Natural killer cell (primary cell): Measurements from ENCODE around the gene ABCC1. TPM values are rescaled to one million over a fixed set of nuclear protein-coding genes. Genes with fewer than 3 reads are reported as not detected.

Experiments used
- ATAC-seq, 3 donors: fragments of 150-1000 bp in 2 of 3; fragments of 200-7000 bp in 1 of 3; cut with Tn5 transposase; 1 replicate in 1 of 3; 2 replicates in 2 of 3; pipeline ENCODE4 v1.10.0; 2021; ENCODE audit warnings: mild to moderate bottlenecking in 2 of 3, moderate library complexity in 2 of 3
- DNase-seq, 2 donors: peaks; one replicate each; pipeline versions ENCODE4 v3.0.0 to v3.0.0-alpha.2; 2013 to 2021; ENCODE audit warnings: mixed read lengths in 1 of 2
- H3K27ac ChIP-seq: one replicate; pipeline ENCODE4 v1.5.1; 2013; ENCODE audit warnings: mild to moderate bottlenecking, low read length
- H3K27me3 ChIP-seq: one replicate; pipeline ENCODE4 v1.6.1; 2013; ENCODE audit warnings: low read length; ENCODE audit not compliant: control insufficient read depth, insufficient read depth
- H3K36me3 ChIP-seq: one replicate; pipeline ENCODE4 v1.6.1; 2013; ENCODE audit warnings: low read length; ENCODE audit not compliant: control insufficient read depth, insufficient read depth
- H3K4me1 ChIP-seq: one replicate; pipeline ENCODE4 v1.6.1; 2013; ENCODE audit warnings: low read length; ENCODE audit not compliant: control insufficient read depth, insufficient read depth
- H3K4me3 ChIP-seq: one replicate; pipeline ENCODE4 v1.5.1; 2013; ENCODE audit warnings: low read length
- H3K9me3 ChIP-seq: one replicate; pipeline ENCODE4 v1.6.1; 2013; ENCODE audit warnings: low read length; ENCODE audit not compliant: control insufficient read depth, insufficient read depth
- H3K27ac Mint-ChIP-seq, 2 donors: one replicate each; pipeline ENCODE4 v1.8.0; 2022; ENCODE audit warnings: mild to moderate bottlenecking in 2 of 2, mixed read lengths in 2 of 2, moderate library complexity in 1 of 2
- H3K27me3 Mint-ChIP-seq, 2 donors: one replicate each; pipeline ENCODE4 v1.8.0; 2022; ENCODE audit warnings: low read depth in 2 of 2, mixed read lengths in 2 of 2
- H3K36me3 Mint-ChIP-seq: one replicate; pipeline ENCODE4 v1.8.0; 2022; ENCODE audit warnings: mixed read lengths
- H3K4me1 Mint-ChIP-seq, 2 donors: one replicate each; pipeline ENCODE4 v1.8.0; 2022; ENCODE audit warnings: mixed read lengths in 2 of 2
- H3K4me3 Mint-ChIP-seq: one replicate; pipeline ENCODE4 v1.8.0; 2022; ENCODE audit warnings: mild to moderate bottlenecking, moderate library complexity, mixed read lengths
- H3K9me3 Mint-ChIP-seq, 2 donors: one replicate each; pipeline ENCODE4 v1.8.0; 2022; ENCODE audit warnings: mixed read lengths in 2 of 2
- WGBS: methylation state at CpG from one replicate; pipeline ENCODE4 v1.1.7; 2013; ENCODE audit warnings: missing lambda C conversion rate; ENCODE audit not compliant: insufficient coverage; 5-methylcytosine and 5-hydroxymethylcytosine counted together
- intact Hi-C: fragments of 100-400 bp; cut with micrococcal nuclease; formaldehyde crosslinking; loops from one replicate; pipeline ENCODE4 v1.14.2; 2022
- total RNA-seq, 4 donors: library from RNA; stranded (reverse); fragments of 120-200 nt in 1 of 4; gene quantifications; one replicate each; pipeline versions ENCODE4 v1.2.3 to v1.2.4, GENCODE V29; 2013 to 2022
- TF ChIP-seq, protein P1 (sequence below): fragments of 200-600 bp; IDR thresholded peaks from one replicate; pipeline ENCODE4 v1.8.0; 2022; ENCODE audit warnings: antibody characterized with exemption

Gene ABCC1
- total RNA-seq, 3 donors from 2014 or later (not counting 1 experiment from before 2014, with no cell fraction given) = 24.5 to 53.9 (median 27.9) TPM

- Histone ChIP-seq H3K4me1 (peaks cover 26% of the 10 kb centered on the region), H3K9me3 (no peaks in the 10 kb centered on the region), H3K27ac (no peak overlapping the region), H3K36me3 (peaks cover 3% of the 10 kb centered on the region), H3K27me3 (no peaks in the 10 kb centered on the region), H3K4me3 (no peak overlapping the region)
- no peak for ATAC-seq
- TF ChIP-seq, protein P1, sequence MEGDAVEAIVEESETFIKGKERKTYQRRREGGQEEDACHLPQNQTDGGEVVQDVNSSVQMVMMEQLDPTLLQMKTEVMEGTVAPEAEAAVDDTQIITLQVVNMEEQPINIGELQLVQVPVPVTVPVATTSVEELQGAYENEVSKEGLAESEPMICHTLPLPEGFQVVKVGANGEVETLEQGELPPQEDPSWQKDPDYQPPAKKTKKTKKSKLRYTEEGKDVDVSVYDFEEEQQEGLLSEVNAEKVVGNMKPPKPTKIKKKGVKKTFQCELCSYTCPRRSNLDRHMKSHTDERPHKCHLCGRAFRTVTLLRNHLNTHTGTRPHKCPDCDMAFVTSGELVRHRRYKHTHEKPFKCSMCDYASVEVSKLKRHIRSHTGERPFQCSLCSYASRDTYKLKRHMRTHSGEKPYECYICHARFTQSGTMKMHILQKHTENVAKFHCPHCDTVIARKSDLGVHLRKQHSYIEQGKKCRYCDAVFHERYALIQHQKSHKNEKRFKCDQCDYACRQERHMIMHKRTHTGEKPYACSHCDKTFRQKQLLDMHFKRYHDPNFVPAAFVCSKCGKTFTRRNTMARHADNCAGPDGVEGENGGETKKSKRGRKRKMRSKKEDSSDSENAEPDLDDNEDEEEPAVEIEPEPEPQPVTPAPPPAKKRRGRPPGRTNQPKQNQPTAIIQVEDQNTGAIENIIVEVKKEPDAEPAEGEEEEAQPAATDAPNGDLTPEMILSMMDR = no peak
- H3K4me1 Mint-ChIP-seq = peaks cover 14 to 22% of the 10 kb centered on the region in 2 donors
- intact Hi-C loops = no loop called here
- peak overlapping the region; percentile 41 to 43 for H3K27ac Mint-ChIP-seq
- no peak overlapping the region for H3K4me3 Mint-ChIP-seq
- no peak for DNase-seq
- no peaks in the 10 kb centered on the region for H3K27me3 Mint-ChIP-seq
- H3K9me3 Mint-ChIP-seq = no peaks in the 10 kb centered on the region
- WGBS = 62% methylated on average over 1 of the region's 2 CpGs
- no peaks in the 10 kb centered on the region for H3K36me3 Mint-ChIP-seq
Observed at GRCh38 chr16:16063683-16064082, 114.3 kb downstream of the ABCC1 start.

- H3K36me3 Mint-ChIP-seq = no peaks in the 10 kb centered on the region
- H3K9me3 Mint-ChIP-seq = no peaks in the 10 kb centered on the region
- no peaks in the 10 kb centered on the region for H3K9me3 ChIP-seq
- peaks cover 14 to 22% of the 10 kb centered on the region in 2 donors for H3K4me1 Mint-ChIP-seq
- TF ChIP-seq, protein P1 = no peak
- no peak overlapping the region for H3K27ac ChIP-seq
- H3K4me3 Mint-ChIP-seq = no peak overlapping the region
- H3K27me3 ChIP-seq = no peaks in the 10 kb centered on the region
- H3K36me3 ChIP-seq = peaks cover 7% of the 10 kb centered on the region
- no peak overlapping the region for H3K27ac Mint-ChIP-seq
- WGBS = 92% methylated on average over 4 of the region's 4 CpGs
- peaks cover 25% of the 10 kb centered on the region for H3K4me1 ChIP-seq
- no peak for DNase-seq
- H3K27me3 Mint-ChIP-seq = no peaks in the 10 kb centered on the region
- ATAC-seq = no peak
- intact Hi-C loops = no loop called here
- H3K4me3 ChIP-seq = no peak overlapping the region
Observed at GRCh38 chr16:16064874-16065384, 115.5 kb downstream of the ABCC1 start.

DNA sequence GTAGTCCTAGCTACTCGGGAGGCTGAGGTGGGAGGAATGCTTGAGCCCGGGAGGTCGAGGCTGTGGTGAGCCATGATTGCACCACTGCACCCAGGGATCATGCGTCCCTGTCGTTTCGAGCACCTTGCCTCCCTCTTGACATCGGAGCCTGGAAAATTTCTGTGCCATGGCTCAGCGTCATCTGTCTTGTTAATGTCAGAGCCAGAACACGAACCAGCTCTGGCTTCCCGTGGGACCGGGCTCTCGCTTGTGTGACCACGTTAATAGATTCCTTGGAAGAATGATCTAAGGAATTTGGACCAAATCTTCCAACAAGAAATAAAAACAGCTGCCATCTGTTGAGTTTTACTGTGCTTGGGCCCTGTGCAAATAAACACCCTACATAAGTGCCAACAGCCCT lies 117.7 kb downstream of the ABCC1 start:
- Mint-ChIP-seq H3K36me3 (no peaks in the 10 kb centered on the region), H3K27me3 (no peaks in the 10 kb centered on the region)
- intact Hi-C loops = no loop called here

More for the DNA sequence above, 117.7 kb downstream of the ABCC1 start:
- 83% methylated on average over 13 of the region's 13 CpGs for WGBS
- H3K27ac ChIP-seq = no peak overlapping the region
- H3K36me3 ChIP-seq = peaks cover 7% of the 10 kb centered on the region
- Mint-ChIP-seq H3K9me3 (no peaks in the 10 kb centered on the region), H3K4me3 (no peak overlapping the region), H3K27ac (no peak overlapping the region), H3K4me1 (peaks cover 5 to 14% of the 10 kb centered on the region in 2 donors)
- no peaks in the 10 kb centered on the region for H3K27me3 ChIP-seq
- H3K4me1 ChIP-seq = peaks cover 5% of the 10 kb centered on the region
- no peak overlapping the region for H3K4me3 ChIP-seq
- DNase-seq = no peak
- ATAC-seq = no peak
- no peaks in the 10 kb centered on the region for H3K9me3 ChIP-seq
- TF ChIP-seq, protein P1 = no peak
